Upper lobe of left lung (tissue), 4 donors: ENCODE results near the gene PRKCH.

ENCODE experiments used
- POLR2A ChIP-seq, 4 donors: fragments of 450-650 bp; IDR thresholded peaks; one replicate each; pipeline ENCODE4 v1.5.1; 2016 to 2017; ENCODE audit warnings: antibody characterized with exemption in 4 of 4, mild to moderate bottlenecking in 2 of 4
- POLR2AphosphoS5 ChIP-seq, 2 donors: sonication (generic); formaldehyde crosslinking; IDR thresholded peaks; one replicate each; pipeline ENCODE4 v1.5.1; 2017; ENCODE audit warnings: antibody characterized with exemption in 2 of 2
- TF ChIP-seq, protein P1 (sequence below), 6 experiments: fragments of 450-650 bp in 4 of 6; fragments of 200-600 bp in 2 of 6; sonication (generic) in 2 of 6; IDR thresholded peaks; one replicate each; pipeline ENCODE4 v1.5.1; 2016 to 2019; ENCODE audit warnings: antibody characterized with exemption in 6 of 6

DNA sequence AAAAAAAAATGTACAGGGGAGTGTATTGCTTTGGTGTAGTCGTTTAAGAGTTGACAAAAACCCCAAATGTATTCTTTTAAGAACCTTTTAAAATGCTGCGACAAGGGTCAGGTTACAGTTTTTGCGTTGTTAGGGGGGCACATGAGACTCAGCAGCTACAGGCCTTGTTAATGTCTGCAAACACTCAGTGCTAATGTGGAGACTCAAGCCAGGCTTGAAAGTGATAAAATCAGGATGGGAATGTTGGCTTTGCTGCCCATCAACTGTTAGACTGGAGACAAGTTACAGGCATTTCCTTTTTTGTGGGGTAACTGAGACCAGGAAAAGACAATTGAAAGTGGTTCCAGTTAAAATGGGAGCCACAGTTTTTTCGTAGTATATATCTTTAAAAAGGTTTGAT, 84.8 kb downstream of the PRKCH start:
- TF ChIP-seq POLR2A (IDR thresholded peaks at IDR 0.05) (no peak), POLR2AphosphoS5 (IDR thresholded peaks at IDR 0.05) (no peak)
- TF ChIP-seq, protein P1, sequence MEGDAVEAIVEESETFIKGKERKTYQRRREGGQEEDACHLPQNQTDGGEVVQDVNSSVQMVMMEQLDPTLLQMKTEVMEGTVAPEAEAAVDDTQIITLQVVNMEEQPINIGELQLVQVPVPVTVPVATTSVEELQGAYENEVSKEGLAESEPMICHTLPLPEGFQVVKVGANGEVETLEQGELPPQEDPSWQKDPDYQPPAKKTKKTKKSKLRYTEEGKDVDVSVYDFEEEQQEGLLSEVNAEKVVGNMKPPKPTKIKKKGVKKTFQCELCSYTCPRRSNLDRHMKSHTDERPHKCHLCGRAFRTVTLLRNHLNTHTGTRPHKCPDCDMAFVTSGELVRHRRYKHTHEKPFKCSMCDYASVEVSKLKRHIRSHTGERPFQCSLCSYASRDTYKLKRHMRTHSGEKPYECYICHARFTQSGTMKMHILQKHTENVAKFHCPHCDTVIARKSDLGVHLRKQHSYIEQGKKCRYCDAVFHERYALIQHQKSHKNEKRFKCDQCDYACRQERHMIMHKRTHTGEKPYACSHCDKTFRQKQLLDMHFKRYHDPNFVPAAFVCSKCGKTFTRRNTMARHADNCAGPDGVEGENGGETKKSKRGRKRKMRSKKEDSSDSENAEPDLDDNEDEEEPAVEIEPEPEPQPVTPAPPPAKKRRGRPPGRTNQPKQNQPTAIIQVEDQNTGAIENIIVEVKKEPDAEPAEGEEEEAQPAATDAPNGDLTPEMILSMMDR (IDR thresholded peaks at IDR 0.05) = no peak
